Renal pelvis (tissue), 4 donors: ENCODE measurements around the gene STK32C. TPM values are rescaled to one million over a fixed set of nuclear protein-coding genes. Genes with fewer than 3 reads are reported as not detected.
"Not testable (repeated sequence)": the region's sequence is repeated elsewhere in the genome, so short reads cannot be mapped to it uniquely, and the experiment has no call there.

ENCODE experiments used
- DNase-seq: peaks from one replicate; pipeline ENCODE4 v3.0.0-alpha.2; 2013
- polyA plus RNA-seq, 3 donors: library from polyadenylated mRNA; unstranded; fragments of 120-200 nt; gene quantifications; one replicate each; pipeline ENCODE4 v1.2.1, GENCODE V29; 2013; ENCODE audit not compliant: insufficient read length in 3 of 3

Gene STK32C
- polyA plus RNA-seq, 3 donors: 11.6 to 15.4 (median 12.4) TPM

GRCh38 chr10:132169766-132170560 is 137.8 kb downstream of the STK32C start:
- DNase-seq: no peak

GRCh38 chr10:132169031-132169765 is 138.6 kb downstream of the STK32C start:
- no peak for DNase-seq

GRCh38 chr10:132168571-132169030 is 139.1 kb downstream of the STK32C start:
- no peak for DNase-seq

GRCh38 chr10:132167976-132168375 is 139.8 kb downstream of the STK32C start:
- no peak for DNase-seq

GRCh38 chr10:132167041-132167674 is 140.6 kb downstream of the STK32C start:
- no peak for DNase-seq

GRCh38 chr10:132166216-132166950 is 141.4 kb downstream of the STK32C start:
- no peak for DNase-seq

GRCh38 chr10:132165416-132165980 is 142.3 kb downstream of the STK32C start:
- DNase-seq: no peak

GRCh38 chr10:132164761-132165278 is 142.9 kb downstream of the STK32C start:
- no peak for DNase-seq

- DNase-seq: no peak
These were observed 143.8 kb downstream of the STK32C start for GRCh38 chr10:132163826-132164515.

GRCh38 chr10:132163278-132163765 is 144.4 kb downstream of the STK32C start:
- DNase-seq: no peak

GRCh38 chr10:132162590-132163277 is 145.0 kb downstream of the STK32C start:
- DNase-seq: no peak

- DNase-seq: no peak
These were observed 145.7 kb downstream of the STK32C start for GRCh38 chr10:132162021-132162531.

GRCh38 chr10:132160834-132161622 is 146.7 kb downstream of the STK32C start:
- not testable (repeated sequence) for DNase-seq

- DNase-seq: not testable (repeated sequence)
These were observed 147.5 kb downstream of the STK32C start for GRCh38 chr10:132160231-132160630.

- DNase-seq: not testable (repeated sequence)
These were observed 148.2 kb downstream of the STK32C start for GRCh38 chr10:132159302-132160230.

- DNase-seq: no peak
These were observed 148.9 kb downstream of the STK32C start for GRCh38 chr10:132158823-132159222.

- DNase-seq: no peak
These were observed 149.5 kb downstream of the STK32C start for GRCh38 chr10:132158122-132158741.
